Ureter (tissue), 1 donor: ENCODE results near the gene PIP5K1B. TPM values are rescaled to one million over a fixed set of nuclear protein-coding genes. Genes with fewer than 3 reads are reported as not detected.
"Not testable (repeated sequence)": the region's sequence is repeated elsewhere in the genome, so short reads cannot be mapped to it uniquely, and the experiment has no call there.

Experiments used
- DNase-seq: peaks from one replicate; pipeline ENCODE4 v3.0.0-alpha.2; 2020; ENCODE audit warnings: low spot score
- total RNA-seq: library from RNA; stranded (reverse); gene quantifications from one replicate; pipeline ENCODE4 v1.2.4, GENCODE V29; 2023
- donor health status: DM: yes; HTN: yes; CAD: no.

Gene PIP5K1B
- total RNA-seq, 1 donor from 2014 or later, result 13.8 TPM

DNA sequence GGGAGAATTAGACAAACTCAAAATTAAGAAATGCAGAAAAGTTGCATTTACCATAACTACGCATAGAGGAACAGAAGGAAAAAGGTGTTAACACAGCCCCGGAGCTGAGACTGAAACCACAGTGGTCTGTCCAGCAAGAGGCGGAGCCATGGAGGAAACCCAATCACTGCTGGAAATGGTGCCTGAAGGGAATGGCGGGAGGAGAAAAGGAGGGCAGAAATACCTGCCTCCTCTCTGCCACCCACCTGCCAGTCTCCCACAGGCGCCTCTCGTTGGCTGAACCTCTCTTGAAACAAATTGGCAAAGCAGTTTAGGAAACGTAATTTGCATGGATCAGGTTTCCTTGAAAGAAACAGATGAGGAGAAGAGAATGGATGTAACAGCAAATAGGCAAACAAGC is 318.6 kb downstream of the PIP5K1B start:
- DNase-seq, result no peak

DNA sequence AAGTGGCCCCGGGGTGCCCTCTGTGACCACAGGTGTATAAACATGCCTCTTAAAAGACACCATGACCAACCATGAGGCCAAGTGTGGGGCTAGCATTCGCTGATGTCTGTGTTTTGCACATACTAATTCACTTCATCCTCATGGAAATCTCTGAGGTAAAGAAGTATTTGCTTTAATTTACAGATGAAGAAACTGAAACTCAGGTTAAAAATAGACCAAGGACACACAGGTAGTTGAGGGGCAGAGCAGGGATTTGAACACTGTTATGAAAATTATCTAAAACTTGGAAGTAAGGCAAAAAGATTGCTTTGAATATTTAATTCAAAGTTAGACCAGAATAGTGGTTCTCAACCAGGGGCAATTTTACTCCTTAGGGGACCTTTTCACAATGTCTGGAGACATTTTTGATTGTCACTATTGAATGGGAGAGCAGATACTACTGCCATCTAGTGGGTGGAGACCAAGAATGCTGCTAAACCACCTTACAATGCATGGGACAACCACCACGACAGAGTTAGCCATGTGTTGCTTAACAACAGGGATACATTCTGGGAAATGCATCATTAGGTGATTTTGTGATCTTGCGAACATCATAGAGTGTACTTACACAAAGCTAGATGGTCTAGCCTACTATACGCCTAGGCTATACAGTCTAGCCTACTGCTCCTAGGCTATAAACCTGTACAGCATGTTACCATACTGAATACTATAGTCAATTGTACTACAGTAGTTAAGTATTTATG is 322.5 kb downstream of the PIP5K1B start:
- DNase-seq, result no peak

DNA sequence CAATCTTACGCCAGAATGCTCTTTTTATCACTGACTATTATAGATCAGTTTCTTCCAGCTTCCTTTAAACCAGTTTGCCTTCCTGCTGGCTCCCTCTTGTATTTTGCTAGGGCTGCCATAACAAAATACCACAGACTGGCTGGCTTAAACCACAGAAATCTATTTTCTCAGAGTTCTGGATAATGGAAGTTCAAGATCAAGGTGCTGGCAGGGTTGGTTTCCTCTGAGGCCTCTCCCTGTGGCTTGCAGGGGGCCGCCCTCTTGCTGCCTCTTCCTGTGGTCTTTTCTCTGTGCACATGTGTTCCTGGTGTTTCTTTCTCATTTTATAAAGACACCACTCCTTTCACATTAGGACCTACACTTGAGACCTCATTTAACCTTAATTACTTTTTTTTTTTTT is 323.7 kb downstream of the PIP5K1B start:
- no peak for DNase-seq

DNA sequence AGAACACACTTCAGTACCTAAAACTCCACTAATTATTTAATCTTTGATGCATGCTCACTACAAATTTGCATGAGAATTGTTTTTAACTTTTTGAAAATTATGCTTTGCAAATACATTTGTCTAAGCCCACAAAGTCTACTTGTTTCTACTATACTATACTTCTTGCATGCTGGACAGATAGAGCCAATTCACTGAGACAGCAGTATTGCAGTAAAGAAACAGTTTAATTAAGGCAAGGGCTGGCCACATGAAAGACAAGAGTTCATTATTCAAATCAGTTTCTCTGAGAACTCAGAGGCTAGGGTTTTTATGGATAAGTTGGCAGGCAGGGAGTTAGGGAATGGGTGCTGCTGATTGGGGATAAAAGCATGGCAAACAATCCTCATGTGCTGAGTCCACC is 324.5 kb downstream of the PIP5K1B start:
- no peak for DNase-seq

DNA sequence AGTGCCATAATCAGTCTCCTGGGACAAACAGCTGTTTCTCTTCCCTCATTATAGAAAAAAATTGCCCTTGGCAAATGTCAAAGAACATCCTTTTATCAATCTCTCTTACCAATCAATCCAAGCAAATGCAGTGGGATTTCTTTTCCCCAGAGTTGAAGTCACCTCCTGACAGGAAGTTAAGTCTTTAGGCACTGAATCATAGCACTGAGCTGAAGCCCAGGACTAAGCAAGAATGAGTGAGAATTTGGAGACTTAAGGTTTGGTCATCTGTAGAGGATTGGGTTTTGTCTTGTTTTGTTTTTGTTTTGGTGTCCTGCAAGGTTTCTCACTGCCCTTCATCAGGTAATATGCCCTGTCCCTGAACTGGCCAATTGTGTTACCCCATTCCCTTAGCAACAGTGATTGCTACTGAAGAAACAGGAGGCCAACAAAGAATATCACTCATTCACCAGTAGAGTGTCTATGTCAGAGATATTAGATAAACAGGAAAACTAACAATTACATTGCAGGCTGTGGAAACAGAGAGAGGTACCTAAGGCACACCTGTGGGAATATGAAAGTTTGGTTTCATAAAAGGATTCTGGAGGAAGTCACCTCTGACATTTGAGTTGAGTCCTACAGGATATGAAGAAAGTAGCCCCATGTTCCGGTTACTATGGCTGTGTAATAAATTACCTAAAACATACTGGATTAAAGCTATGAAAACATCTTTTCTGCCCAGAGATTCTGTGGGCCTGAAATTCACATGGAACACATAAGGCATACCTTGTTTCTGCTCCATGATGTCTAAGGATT is 326.0 kb downstream of the PIP5K1B start:
- DNase-seq, result no peak

DNA sequence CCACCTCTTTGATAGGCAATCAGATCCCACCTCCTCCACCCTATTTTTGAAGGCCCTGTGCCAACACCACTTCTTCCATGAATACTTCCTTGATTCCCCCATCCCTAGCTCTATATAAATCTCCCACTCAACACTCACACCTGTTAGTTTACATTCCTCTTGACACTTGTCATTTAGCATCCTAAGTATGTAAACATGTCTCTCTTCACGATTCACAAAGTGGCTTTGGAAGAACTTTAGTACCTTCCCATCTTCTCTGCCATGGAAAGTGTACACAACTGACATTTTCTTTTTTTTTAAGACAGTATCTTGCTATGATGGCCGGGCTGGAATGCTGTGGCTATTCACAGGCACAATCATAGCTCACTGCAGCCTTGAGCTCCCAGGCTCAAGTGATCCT is 329.0 kb downstream of the PIP5K1B start:
- no peak for DNase-seq

DNA sequence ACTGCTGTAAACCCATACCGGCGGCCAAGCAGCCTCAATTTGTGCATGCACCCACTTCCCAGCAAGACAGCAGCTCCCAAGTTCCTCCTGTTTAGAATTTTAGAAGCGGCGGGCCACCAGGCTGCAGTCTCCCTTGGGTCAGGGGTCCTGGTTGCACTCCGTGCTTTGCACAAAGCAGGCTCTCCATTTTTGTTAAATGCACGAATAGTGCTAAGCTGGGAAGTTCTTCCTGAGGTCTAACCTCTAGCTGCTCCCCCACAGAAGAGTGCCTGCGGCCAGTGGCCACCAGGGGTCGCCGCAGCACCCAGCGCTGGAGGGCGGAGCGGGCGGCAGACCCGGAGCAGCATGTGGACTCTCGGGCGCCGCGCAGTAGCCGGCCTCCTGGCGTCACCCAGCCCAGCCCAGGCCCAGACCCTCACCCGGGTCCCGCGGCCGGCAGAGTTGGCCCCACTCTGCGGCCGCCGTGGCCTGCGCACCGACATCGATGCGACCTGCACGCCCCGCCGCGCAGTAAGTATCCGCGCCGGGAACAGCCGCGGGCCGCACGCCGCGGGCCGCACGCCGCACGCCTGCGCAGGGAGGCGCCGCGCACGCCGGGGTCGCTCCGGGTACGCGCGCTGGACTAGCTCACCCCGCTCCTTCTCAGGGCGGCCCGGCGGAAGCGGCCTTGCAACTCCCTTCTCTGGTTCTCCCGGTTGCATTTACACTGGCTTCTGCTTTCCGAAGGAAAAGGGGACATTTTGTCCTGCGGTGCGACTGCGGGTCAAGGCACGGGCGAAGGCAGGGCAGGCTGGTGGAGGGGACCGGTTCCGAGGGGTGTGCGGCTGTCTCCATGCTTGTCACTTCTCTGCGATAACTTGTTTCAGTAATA is 330.6 kb downstream of the PIP5K1B start, which contains the start of gene FXN:
TSS of gene FXN (plus strand) at position 315 of the 871 bp plus-strand sequence. CDS start at position 346, 31 bp downstream.
- peak; percentile 87 for DNase-seq

DNA sequence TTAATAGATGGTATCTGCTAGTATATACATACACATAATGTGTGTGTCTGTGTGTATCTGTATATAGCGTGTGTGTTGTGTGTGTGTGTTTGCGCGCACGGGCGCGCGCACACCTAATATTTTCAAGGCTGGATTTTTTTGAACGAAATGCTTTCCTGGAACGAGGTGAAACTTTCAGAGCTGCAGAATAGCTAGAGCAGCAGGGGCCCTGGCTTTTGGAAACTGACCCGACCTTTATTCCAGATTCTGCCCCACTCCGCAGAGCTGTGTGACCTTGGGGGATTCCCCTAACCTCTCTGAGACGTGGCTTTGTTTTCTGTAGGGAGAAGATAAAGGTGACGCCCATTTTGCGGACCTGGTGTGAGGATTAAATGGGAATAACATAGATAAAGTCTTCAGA is 331.3 kb downstream of the PIP5K1B start:
- DNase-seq, result no peak

DNA sequence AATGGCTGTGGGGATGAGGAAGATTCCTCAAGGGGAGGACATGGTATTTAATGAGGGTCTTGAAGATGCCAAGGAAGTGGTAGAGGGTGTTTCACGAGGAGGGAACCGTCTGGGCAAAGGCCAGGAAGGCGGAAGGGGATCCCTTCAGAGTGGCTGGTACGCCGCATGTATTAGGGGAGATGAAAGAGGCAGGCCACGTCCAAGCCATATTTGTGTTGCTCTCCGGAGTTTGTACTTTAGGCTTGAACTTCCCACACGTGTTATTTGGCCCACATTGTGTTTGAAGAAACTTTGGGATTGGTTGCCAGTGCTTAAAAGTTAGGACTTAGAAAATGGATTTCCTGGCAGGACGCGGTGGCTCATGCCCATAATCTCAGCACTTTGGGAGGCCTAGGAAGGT is 331.8 kb downstream of the PIP5K1B start:
- no peak for DNase-seq

DNA sequence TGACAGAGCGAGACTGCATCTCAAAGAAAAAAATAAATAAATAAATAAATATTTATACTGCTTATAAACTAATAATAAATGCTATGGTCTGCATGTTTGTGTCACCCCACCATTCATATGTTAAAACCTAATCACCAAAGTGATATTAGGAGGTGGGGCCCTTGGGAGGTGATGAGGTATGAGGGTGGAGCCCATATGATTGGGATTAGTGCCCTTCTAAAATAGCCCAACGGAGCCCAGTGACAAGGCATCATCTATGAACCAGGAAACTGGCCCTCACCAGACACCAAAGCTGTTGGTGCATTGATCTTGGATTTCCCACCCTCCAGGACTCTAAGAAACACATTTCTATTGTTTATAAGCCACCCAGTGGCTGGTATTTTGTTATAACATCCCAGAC is 335.6 kb downstream of the PIP5K1B start:
- DNase-seq, result no peak

DNA sequence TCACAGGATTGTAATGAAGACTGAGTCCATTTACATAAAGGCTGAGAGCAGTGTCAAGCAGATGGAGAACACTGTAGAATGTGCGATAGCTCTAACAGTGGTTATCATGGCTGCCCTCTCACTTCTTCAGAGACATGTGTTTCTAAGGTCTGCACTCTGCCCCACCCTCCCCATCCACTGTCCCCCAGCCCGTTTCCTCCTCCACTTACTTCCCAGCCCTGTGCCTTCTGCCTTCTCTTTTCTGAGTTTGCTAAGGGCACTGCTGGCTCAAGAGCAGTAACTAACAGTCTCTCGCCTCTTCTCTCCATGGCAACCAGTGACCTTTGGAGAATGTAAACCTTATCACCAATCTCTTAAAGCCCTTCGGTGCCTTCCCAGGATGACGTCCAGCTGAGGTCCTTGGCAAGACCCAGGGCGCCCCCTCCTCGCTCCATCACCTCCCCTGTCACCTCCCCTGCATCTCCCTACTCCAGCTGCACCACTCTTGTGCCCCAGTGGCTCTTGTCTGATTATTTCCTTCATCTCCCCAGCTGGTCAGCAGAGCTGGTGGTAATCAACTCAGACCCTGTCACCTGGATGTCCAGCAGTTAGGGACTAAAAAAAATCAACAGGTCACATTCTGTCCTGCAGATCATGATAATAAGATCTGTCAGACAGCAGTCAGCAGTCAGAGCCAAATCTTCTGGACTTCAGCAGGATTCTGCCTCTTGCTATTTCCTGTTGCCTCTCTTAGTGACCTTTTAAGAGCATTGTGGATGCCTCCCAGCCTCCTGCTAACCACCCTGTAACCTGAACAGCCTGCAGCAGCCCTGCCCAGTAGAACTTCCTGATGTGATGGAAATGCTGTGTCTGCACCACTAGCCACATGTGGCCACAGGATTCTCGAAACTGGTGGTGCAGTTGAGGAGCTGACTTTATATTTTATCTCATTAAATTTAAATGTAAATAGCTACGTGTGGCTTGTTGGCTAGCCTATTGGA is 339.5 kb downstream of the PIP5K1B start:
- DNase-seq, result no peak

DNA sequence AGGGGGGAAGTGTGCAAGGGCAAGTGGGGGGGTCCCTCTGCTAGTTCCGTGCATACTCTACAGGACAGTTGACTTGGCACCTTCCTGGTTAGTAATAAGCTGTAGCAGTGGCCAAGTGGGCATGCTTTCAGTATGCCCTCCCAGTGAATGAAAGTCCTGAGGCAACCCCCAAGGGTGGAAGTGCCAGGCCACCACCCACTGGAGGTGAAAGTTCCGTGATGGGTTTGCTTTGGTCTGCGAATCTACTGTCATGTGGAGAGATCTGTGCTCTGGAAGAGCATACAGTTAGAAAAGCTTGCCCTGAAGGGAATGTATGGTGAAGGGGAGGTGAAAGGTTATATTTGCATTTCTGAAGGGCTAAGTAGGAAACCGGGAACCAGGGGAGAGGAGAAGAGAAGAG is 340.8 kb downstream of the PIP5K1B start:
- DNase-seq, result no peak

DNA sequence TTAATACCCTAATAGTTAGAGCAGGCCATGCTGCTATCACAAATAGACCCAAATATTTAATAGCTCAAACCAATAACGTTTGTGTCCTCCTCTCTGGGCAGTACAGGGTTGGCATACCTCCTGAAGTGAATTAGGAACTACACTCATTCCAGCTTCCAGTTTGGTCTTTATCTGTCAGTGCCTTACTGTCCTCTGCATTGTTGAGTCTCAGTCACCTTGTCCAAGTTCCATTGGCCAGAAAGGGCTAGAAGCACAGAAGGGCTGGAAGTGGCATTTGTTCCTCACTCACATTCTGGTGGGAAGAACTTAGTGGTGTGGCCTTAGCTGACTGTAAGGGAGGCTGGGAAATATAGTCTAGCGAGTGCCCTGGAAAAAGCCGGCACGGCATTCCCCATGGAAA is 341.7 kb downstream of the PIP5K1B start:
- DNase-seq, result no peak

DNA sequence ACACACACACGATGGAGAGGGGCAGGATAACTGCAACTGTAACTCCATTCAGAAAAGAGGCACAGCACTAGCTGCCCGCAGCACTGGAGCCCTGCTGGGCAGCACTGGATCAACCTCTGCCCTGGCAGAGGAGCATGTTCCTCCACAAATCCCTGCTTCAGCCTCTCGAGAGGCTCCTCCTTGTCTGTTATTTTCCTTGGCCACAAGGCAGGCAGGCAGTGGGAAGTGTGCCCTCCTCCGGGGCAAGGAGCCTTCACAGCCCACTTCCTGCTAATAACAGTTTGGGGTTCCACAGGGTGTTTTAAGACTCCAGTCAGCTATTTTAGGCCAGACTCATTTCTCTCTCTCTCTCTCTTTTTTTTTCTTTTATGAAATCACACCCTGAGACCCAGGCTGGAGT is 342.3 kb downstream of the PIP5K1B start:
- DNase-seq, result no peak

DNA sequence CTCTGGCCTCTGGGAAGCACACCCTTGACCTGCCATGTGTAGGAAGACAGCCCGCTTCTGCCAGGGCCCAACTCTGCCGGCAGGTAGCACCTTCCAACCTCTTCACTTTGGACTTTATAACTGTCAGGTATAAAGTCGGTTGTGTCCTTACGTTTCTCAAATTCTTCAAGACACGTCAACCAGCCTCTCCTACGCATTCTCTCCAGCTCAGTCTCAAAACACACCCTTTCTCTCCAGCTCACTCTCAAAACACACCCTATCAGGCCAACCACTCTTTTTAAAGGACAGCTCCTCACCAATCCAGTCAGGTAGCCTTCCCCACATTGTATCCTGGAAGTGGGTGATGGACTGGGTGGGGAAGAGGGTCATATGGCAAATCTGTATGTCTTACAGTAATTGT is 344.1 kb downstream of the PIP5K1B start:
- DNase-seq, result no peak

DNA sequence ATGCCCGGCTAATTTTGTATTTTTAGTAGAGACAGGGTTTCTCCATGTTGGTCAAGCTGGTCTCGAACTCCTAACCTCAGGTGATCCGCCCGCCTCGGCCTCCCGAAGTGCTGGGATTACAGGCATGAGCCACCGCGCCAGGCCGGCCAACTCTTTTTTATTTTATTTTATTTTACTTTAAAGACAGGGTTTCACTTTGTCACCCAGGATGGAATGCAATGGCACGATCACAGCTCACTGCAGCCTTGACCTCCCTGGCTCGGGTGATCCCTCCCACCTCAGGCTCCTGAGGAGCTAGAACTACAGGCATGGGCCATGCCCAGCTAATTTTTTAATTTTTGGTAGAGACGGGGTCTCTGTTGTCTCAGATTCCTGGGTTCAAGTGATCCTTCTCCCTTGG is 345.9 kb downstream of the PIP5K1B start:
- DNase-seq, result not testable (repeated sequence)

DNA sequence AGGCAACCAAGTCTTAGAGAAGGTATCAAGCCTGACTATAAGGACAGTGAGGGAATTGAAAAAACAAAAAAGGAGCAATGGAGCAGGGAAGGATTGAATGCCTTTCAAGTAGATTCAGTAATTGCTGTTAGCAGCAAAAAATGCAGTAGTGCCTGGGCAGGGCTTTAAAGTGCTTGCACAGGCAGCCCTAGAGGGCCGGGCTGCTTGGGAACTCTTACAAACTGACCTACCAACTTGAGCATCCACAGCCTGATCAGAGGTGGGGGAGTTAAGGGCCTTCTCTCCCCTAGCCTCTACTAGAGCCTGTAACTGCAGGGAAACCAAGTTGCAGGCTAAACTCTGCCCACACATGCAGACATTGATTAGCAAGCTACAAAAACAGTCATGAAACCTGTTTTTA is 349.9 kb downstream of the PIP5K1B start:
- no peak for DNase-seq

DNA sequence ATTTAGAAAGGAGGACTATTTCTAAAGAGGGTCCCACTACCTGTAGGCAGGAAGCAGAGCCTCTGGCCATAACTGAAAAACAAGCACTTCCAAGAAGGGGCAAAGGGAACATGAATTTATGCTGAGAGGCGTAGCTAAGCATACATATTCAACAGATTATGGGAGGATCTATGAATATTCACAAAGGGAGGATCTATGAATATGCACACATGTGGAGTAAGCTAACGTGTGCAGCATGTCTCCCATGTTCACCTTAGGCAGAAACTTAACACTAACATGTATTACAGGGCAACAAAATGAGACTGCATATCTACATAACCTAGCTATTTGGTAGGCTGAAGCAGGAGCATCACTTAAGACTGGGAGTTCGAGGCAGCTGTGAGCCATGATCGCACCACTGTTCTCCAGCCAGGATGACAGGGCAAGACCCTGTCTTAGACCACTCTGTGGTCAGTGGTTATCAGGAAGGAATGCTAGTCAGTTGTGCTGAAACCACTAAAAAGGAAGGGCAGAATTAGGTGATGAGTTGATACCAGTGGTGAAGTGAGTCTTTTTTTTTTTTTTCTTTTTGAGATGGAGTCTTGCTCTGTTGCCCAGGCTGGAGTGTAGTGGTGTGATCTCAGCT is 351.3 kb downstream of the PIP5K1B start:
- DNase-seq, result no peak

DNA sequence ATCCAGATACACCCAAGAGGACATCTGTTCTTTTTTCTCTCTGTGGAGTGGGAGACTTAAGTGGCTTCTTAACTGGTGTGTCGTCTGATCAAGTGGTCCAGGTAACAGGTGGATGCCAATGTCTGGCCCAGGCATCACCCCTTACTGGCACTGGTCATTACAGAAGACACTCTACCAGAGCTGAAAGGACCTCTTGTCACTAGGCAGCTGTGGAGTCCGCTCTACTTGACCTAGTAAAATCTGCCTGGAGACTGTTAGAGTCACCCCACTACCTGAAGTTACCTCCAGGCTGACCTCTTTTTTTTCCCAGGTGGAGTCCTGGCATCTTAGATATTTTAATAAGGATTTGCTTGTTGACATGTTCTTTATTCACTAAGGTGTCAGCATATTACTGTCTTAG is 353.1 kb downstream of the PIP5K1B start:
- no peak for DNase-seq
